Ammon's horn (tissue), 1 donor: Measurements from ENCODE around the gene GLP1R.
"Not testable (repeated sequence)": the region's sequence is repeated elsewhere in the genome, so short reads cannot be mapped to it uniquely, and the experiment has no call there.

Experiments used
- DNase-seq: peaks from one replicate; pipeline ENCODE4 v3.0.0-alpha.2; 2016; ENCODE audit warnings: low spot score

Gene GLP1R

DNA sequence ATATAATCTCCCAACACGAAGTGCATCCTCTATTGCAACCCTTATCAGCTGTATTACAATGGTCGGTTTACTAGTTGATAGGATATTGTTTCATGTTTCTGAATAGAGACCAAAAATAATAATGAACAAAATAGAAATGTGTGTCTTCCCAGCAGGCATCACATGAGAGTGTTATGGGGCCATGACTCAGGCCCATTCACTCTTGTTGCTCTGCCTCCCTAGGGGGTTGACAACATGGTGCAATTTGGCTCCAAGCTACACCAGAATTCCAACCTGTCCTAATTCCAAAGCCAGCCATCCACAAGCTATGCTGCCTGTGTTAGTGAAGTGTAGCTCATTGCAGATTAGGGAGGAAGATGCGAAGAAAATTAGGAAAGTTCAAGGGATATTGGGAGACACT is 79.5 kb downstream of the GLP1R start:
- no peak for DNase-seq

DNA sequence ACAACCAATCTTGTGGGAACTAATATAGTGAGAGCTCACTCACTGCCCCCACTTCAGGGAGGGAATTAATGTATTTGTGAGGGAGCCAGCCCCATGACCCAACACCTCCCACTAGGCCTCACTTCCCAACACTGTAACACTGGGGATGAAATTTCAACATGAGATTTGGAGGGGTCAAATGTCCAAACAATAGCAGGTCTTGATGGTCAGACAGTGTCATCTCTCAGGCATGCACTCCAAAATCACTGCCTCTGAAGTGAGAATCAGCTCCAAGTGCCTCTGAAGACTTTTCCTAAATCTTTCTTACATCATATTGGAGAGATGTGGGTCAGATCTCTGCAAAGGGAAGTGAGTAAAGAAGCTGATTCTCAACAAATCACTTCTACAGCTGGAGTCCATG is 80.3 kb downstream of the GLP1R start:
- no peak for DNase-seq

DNA sequence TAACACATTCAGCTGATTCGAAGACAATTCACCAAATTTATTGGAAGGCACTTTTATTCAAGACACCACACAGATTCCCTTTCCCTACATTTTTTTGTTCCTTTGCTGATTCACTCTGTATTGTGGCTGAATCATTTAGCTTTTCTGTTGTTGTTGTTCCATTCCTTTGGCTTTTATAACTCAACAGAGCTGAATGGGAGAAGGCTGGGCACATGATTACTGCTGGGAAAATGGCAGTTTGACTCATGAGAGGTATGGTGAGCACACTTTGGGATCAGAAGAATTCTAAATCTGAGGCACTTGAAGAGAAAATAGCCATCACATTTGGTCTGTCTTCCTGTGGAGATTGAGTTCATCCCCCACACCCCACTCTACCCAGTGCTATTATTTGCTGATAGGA is 82.1 kb downstream of the GLP1R start:
- no peak for DNase-seq

DNA sequence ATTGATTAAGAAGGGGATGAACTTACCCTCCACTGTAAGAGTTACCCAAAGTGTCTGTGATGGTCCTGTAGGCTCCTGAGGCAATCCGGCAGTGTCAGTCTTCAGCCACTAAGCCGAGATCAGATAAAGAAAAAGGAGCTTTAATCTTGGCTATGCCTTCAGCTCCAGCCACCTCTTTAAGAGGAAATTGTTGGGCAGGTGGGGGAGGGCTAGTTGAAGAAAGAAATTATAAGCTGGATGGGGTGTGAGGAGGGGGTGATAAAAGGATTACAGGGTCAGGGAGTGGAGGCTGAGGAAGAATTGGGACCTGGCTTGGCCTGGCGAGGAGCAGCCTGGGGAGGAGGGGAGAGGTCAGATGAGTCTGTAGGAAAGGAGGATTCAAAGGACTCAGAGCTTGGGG is 86.2 kb downstream of the GLP1R start:
- DNase-seq: not testable (repeated sequence)

DNA sequence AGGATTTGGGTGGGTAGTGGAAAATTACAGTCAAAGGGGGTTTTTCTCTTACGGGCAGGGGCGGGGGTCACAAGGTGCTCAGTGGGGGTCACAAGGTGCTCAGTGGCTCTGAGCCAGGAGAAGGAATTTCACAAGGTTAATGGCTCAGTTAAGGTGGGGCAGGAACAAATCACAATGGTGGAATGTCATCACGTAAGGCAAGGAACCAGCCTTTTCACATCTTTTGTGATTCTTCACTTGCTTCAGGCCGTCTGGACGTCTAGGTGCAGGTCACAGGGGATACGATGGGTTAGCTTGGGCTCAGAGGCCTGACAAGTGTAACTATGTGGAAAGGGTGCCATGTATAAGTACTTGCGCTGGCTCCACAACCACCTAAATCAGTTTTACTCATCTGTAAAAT is 87.6 kb downstream of the GLP1R start:
- DNase-seq: not testable (repeated sequence)

DNA sequence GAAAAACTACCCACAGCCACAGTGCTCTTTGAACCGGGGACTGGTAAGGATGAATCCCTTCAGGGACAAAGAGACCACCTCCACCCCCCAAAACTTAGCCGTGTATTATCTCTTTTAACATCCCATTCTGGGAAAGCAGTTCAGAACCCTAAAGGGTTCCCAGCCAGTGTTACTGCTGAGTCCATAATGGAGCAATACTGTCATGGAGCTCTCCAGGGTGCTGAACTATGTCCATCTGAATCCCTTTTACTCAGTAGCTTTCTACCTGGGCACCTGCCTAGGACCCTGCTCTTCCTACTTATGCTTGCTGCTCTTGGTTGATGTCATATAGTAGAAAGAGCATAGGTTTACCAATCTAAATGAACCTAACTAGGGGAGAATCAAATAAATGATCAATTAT is 88.7 kb downstream of the GLP1R start:
- DNase-seq: no peak
